ENCODE results near the gene SCT. TPM values are rescaled to one million over a fixed set of nuclear protein-coding genes. Genes with fewer than 3 reads are reported as not detected.
A peak's percentile ranks its signal among the peaks of the same experiment; 100 is the strongest.

The SCT gene
- total and polyA plus RNA-seq, 8 donors, result 1.6 to 3.0 (median 2.5) TPM; not detected in 2

DNA sequence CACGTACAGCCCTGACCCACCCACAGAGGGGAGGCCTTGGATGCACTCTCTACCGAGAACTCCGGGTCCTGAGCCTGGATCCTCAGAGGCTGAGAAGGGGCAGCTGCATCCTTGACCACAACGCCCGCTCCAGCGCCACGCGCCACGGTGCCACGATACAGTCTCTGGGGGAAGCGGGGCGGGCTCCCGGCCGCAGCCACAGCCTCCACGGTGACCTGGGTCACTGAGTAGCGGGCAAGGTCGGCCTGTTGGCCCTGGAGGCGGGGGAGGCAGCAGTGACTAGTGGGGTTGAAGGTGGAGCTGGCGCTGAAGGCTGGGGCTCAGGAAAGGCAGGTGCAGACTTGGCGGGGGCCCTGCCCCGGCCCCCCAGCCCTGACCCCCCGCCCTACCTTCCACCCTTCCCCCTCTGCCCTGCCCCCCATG is 7.3 kb downstream of the SCT start:
- peaks cover 0 to 7% of the 10 kb centered on the region in 2 donors for H3K27me3 ChIP-seq
- ATAC-seq, result no peak
- TF ChIP-seq, protein P1, sequence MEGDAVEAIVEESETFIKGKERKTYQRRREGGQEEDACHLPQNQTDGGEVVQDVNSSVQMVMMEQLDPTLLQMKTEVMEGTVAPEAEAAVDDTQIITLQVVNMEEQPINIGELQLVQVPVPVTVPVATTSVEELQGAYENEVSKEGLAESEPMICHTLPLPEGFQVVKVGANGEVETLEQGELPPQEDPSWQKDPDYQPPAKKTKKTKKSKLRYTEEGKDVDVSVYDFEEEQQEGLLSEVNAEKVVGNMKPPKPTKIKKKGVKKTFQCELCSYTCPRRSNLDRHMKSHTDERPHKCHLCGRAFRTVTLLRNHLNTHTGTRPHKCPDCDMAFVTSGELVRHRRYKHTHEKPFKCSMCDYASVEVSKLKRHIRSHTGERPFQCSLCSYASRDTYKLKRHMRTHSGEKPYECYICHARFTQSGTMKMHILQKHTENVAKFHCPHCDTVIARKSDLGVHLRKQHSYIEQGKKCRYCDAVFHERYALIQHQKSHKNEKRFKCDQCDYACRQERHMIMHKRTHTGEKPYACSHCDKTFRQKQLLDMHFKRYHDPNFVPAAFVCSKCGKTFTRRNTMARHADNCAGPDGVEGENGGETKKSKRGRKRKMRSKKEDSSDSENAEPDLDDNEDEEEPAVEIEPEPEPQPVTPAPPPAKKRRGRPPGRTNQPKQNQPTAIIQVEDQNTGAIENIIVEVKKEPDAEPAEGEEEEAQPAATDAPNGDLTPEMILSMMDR (IDR thresholded peaks at IDR 0.05), result no peak
- H3K27ac ChIP-seq, result no peak overlapping the region
- peaks cover 6 to 34% of the 10 kb centered on the region in 2 donors for H3K4me1 ChIP-seq
- H3K4me3 ChIP-seq, result no peak overlapping the region
- no peaks in the 10 kb centered on the region for H3K9me3 ChIP-seq
- peaks cover 0 to 6% of the 10 kb centered on the region in 2 donors for H3K36me3 ChIP-seq
- intact Hi-C loops (cut with DNase I), result no loop called here
- peak in 1 of 4 donors; percentile 77 for DNase-seq

DNA sequence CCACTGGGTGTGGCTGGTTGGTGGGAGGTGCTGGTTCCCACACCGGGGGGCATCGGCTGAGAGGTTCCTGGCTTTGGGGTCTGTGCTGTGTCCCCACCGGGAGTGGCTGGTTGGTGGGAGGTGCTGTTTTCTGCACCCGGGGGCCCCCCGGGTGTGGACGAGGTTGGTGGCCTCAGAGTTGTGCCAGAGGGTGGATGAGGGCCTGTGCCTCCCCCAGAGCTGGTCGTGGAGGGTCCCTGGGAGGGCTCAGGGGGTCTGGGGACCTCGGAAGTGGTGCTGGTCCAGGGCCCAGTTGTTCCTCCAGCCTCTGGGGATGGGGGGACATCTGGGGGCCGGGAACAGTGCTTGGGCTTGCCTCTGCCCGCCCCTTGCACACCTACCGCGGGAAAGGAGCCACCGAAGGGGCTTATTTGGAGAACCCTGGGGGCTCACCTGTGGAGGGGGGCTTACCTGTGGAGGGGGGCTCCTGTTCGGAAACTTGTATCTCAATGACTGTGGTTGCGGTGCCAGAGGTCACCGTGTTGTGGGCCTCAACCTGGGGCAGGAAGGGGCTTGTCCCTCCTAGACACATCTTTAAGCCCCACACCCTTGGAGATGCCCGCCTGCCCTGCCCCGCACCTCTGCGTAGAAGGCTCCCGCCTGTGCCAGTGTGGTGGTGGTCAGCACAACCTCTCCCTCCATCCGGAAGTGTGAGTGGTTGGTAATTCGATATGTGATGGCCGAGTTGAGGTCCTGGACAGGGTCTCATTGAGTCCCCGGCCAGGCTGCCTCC is 7.9 kb downstream of the SCT start:
- TF ChIP-seq, protein P1 (IDR thresholded peaks at IDR 0.05), result no peak
- ATAC-seq (no peak), DNase-seq (peak in 1 of 4 donors; percentile 55)
- H3K4me1 ChIP-seq, result peaks cover 12 to 40% of the 10 kb centered on the region in 2 donors
- H3K27ac ChIP-seq, result no peak overlapping the region
- H3K27me3 ChIP-seq, result peaks cover 0 to under 1% of the 10 kb centered on the region in 2 donors
- H3K9me3 ChIP-seq, result no peaks in the 10 kb centered on the region
- no peak overlapping the region for H3K4me3 ChIP-seq
- intact Hi-C loops (cut with DNase I), result no loop called here
- peaks cover 0 to 12% of the 10 kb centered on the region in 2 donors for H3K36me3 ChIP-seq

DNA sequence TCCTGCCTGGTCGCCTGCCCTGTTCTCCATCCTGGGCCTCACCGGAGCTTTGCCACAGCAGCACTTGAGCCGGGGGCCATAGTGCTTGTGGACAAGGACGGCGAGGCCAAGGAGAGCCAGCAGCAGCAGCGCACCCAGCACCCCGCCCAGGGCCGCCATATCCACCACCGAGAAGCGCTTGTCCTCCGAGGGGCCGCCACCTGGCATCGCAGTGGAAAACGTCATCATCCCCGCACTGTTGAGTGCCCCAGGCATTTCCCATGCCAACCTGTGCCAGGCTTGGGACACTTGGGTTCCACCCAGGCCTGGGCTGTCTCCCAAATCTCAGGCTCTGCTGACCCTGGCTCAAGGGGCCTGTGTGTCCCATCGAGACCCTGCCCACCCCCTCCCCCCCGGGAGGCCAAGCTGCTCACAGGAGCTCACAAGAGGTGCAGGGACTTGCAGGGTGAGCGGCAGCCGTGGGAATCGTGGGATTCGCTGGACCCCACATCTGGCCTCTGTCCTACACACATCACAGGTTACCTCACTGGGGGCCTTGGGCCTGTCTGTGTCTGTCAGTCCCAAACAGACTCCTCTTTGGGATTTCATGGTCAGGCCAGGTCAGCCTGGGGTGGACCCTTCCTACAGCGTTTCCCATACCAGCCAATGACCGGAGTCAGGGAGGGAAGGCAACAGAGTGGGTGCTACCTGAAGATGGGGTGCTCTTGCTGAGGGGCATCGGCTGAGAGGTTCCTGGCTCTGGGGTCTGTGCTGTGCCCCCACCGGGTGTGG is 8.9 kb downstream of the SCT start:
- H3K27me3 ChIP-seq, result no peaks in the 10 kb centered on the region
- H3K36me3 ChIP-seq, result peaks cover 0 to 22% of the 10 kb centered on the region in 2 donors
- H3K27ac ChIP-seq, result no peak overlapping the region
- ATAC-seq, result no peak
- peaks cover 14 to 49% of the 10 kb centered on the region in 2 donors for H3K4me1 ChIP-seq
- DNase-seq, result peak in 1 of 4 donors; percentile 76
- TF ChIP-seq, protein P1 (IDR thresholded peaks at IDR 0.05), result no peak
- intact Hi-C loops (cut with DNase I), result no loop called here
- H3K4me3 ChIP-seq, result no peak overlapping the region
- H3K9me3 ChIP-seq, result no peaks in the 10 kb centered on the region

DNA sequence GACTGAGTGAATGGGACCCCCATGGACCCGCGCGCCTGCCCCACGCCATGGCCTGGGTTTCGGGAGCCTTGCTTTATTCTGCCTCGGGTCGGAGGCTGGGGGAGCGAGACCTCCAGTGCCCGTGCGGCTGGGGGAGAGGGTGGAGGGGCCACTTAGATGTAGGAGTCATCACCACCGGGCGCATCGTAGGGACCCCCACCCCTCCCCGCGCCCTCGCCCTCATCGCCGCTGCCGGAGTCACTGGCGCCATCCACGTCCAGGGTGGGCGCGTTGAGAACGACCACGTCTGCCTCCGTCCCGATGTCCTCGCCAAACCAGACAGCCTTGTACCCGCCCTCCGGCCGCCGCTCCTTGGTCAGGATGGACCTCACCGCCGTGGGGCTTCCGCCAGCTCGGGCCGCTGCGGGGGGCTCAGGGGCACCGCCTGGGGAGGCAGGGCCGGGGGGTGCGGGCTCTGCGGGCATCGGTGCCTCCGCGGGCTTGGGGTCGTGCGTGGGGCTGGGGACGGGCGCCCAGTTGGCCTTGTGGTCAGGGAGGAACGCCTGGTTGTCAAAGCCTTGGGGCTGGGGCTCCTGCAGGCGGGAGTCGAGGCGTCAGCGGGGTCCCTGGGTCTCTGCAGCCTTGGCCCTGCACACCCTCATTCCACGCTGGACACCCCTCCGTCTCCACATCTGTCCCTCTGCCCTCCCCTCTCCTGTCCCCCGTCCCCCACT is 9.6 kb downstream of the SCT start:
- intact Hi-C loops (cut with DNase I), result no loop called here
- ATAC-seq (no peak), DNase-seq (no peak)
- H3K27ac ChIP-seq, result peak overlapping the region in 1 of 2 donors; percentile 97
- TF ChIP-seq, protein P1 (IDR thresholded peaks at IDR 0.05), result no peak
- H3K4me1 ChIP-seq, result peaks cover 14 to 54% of the 10 kb centered on the region in 2 donors
- no peaks in the 10 kb centered on the region for H3K9me3 ChIP-seq
- peaks cover 0 to 29% of the 10 kb centered on the region in 2 donors for H3K36me3 ChIP-seq
- H3K4me3 ChIP-seq, result no peak overlapping the region
- H3K27me3 ChIP-seq, result no peaks in the 10 kb centered on the region

All from left lung (tissue), 10 donors.